NCI-H128 (cell line): ENCODE data around the gene TSPO2.

Experiments
- DNase-seq: peaks from one replicate; lab custom pipeline; 2025; ENCODE audit not compliant: unreplicated experiment; lab: John Stamatoyannopoulos, UW

Gene TSPO2

DNA sequence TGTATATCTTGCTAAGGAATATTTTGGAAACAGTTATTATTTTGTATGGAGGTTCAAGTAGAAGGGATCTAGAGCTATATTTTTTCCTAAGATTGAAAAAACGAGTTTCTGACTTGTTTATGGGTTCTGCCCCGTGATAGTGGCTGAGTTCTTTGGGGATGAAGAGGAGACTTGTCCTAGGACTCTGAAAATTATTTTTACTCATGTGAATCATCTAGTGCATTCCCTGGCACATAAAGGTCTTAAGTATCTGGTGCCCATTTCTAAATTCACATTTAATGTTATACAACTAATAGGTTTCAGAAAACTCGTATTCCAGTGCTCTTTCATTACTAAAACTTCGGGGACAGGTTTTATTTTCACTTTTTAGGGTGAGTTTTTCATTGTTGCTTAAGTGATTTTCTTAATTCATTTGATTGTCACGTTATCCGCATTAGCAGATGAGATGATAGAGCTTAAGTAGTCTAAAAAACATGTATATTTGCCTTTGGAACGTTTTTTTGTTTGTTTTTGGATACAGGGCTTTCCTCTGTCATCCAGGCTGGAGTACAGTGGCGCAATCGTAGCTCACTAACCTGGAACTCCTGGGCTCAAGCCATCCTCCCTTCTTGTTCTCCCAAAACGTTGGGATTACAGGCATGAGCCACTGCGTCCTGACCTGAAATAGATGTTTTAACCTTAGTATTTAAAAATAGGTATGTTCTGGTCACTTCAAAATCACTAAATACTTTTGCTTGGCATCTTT is 32.6 kb downstream of the TSPO2 start:
- no peak for DNase-seq

GRCh38 chr6:41075651-41076626 is 33.7 kb downstream of the TSPO2 start:
- DNase-seq = no peak

GRCh38 chr6:41077536-41077935 is 35.3 kb downstream of the TSPO2 start:
- DNase-seq = no peak

DNA sequence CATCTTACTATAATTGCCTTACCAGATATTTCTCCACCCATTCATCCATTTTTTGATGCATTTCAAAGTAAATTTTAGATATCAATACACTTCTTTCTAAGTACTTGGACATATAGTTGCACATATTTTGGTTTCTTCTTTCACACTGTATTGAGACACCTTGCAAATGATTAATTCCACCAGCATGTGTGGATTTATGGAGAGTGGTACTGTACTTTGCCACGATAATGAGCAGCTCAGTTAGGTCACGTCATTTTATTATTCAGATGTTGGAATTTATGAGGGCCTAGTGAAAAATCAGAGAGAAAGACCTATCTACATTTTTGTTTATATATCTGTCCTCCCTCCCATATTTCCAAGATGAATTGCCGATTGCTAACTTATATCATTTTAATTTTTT is 35.8 kb downstream of the TSPO2 start:
- DNase-seq = no peak

DNA sequence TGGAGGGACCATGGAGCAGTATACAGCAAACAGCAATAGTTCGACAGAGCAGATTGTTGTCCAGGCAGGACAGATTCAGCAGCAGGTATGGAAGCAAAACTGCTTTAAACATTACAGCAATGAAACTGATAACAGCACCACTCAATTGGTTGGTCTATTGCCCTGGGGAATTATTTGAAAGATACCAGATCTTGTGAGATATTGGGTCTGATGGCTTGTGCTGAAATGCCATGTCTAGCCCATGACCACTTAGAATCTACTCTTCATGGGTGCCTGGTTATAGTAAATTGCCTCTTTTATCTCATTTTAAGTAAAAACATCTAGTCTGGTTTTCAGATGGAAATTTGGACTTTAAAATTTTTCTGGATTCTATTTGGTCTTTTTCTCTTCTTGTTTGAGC is 36.8 kb downstream of the TSPO2 start:
- DNase-seq = no peak

GRCh38 chr6:41080621-41081020 is 38.4 kb downstream of the TSPO2 start:
- DNase-seq = no peak

DNA sequence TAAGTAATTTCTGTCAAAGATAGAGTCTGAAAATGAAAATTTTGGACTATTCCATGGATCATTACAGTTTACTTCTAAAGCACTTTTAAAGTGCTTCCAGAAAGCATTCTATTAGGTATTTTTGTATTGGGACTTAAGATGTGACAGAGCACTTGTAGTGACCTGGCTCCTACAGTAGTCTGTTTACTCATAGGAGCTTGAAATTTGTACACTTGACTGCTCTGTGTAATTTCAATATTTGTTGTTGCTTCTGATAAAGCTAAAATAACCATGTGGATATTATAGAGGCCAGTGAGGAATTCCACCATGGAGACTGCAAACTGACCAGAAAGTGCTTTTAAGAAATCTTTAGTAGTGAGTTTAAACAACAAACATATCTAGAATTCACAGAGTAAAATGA is 40.8 kb downstream of the TSPO2 start:
- DNase-seq = no peak

DNA sequence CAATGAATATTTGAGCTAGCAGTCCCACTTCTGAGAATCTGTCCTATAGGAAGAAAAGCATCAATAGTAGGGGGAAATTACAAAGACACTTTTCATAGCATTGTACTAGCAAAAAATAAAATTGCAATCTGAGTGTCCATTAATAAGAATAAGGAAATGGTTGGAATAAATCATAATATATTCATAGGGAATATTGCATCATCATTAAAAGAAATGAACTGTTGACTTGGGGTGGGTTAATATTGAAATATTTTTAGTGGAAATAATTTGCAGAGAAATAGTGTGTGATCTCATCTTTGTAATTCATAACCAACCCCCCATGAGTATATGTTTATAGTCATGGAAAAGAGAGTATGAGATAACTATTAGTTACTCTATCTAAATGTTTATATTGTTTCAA is 42.9 kb downstream of the TSPO2 start:
- no peak for DNase-seq

GRCh38 chr6:41088451-41088850 is 46.2 kb downstream of the TSPO2 start:
- DNase-seq = no peak

DNA sequence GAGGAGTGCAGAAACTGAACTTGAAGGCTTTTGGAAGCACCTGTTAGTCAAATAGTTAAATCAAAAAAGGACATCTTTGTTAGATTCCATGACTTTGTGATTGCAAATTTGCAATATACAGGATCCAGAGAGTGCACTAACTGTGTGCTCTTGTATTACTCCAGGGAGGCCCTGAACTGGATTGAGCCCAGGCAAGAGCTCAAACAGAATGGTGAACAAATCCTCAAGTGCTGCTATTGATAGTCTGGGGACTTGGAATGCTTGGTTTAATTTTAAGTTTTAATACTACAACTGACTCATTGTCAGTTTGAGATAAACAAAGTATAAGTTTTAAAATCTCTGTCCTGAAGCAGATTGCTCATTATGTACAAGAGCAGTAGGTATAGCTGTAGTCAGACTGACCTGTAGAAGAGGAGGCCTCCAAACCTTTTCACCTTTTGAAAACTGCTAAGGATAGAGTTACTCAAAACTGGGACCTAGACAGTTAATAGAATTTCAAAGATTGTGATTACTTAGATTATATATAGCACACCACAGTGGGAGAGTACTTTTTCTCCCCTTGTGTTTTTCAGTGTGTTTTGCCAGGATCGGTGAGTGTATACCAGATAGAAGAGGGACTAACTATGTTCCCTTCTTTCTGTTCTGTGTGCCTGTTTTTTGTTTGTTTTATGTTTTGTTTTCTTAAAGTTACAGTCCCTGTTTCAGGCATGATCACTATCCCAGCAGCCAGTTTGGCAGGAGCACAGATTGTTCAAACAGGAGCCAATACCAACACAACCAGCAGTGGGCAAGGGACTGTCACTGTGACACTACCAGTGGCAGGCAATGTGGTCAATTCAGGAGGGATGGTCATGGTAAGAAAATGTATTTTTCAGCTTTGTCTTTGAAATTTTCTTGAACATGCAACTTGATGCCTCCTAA is 48.8 kb downstream of the TSPO2 start:
- no peak for DNase-seq

- no peak for DNase-seq
Measured at GRCh38 chr6:41092421-41093140, 50.3 kb downstream of the TSPO2 start.

DNA sequence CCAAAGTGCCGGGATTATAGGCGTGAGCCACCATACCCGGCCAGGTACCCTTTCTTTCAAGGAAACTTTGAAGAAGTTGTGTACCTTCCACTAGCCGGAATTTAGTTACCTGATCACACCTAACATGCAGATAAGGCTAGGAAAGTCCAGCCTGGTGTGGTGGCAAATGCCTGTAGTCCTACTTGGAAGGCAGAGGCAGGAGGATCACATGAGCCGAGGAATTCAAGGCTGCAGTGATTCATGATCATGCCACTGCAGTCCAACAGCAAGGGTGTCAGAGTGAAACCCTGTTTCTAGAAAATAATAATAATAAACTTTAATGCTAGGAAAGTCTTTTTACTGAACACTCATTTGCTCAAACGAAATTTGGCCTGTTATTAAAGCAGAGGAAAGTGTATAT is 51.5 kb downstream of the TSPO2 start:
- no peak for DNase-seq
